Measurements from ENCODE around the gene GJB4.
"Not testable (repeated sequence)": the region's sequence is repeated elsewhere in the genome, so short reads cannot be mapped to it uniquely, and the experiment has no call there.

Gene GJB4

GRCh38 chr1:34746785-34747637, 12.5 kb upstream of the GJB4 start:
- FAIRE-seq, result no peak

GRCh38 chr1:34747638-34747941, 11.9 kb upstream of the GJB4 start:
- DNase-seq (ENCODE audit: low spot score), result no peak
- no peak for FAIRE-seq

More at GRCh38 chr1:34746785-34747637, 12.5 kb upstream of the GJB4 start:
- DNase-seq (ENCODE audit: low spot score), result no peak

- FAIRE-seq (no peak), DNase-seq (ENCODE audit: low spot score) (no peak)
These were observed 9.5 kb upstream of the GJB4 start for GRCh38 chr1:34749992-34750391.

GRCh38 chr1:34750610-34751009, 8.9 kb upstream of the GJB4 start:
- no peak for FAIRE-seq
- DNase-seq (ENCODE audit: low spot score), result no peak

GRCh38 chr1:34753163-34753562, 6.4 kb upstream of the GJB4 start:
- FAIRE-seq (no peak), DNase-seq (ENCODE audit: low spot score) (no peak)

- FAIRE-seq (no peak), DNase-seq (ENCODE audit: low spot score) (no peak)
These were observed 4.4 kb upstream of the GJB4 start, which contains the start of gene GJB5 for GRCh38 chr1:34754964-34755637. TSS of gene GJB5 (plus strand) at chr1:34755047. CDS start at chr1:34757331, 2,284 bp downstream.

- FAIRE-seq, result no peak
These were observed 3.6 kb upstream of the GJB4 start for GRCh38 chr1:34755961-34756360.

GRCh38 chr1:34757386-34757785, 2.2 kb upstream of the GJB4 start:
- FAIRE-seq, result no peak

More at GRCh38 chr1:34755961-34756360, 3.6 kb upstream of the GJB4 start:
- no peak for DNase-seq (ENCODE audit: low spot score)

GRCh38 chr1:34758751-34759150, 789 bp upstream of the GJB4 start:
- DNase-seq (ENCODE audit: low spot score), result peak; percentile 74
- FAIRE-seq, result peak; percentile 87

More at GRCh38 chr1:34757386-34757785, 2.2 kb upstream of the GJB4 start:
- no peak for DNase-seq (ENCODE audit: low spot score)

GRCh38 chr1:34761176-34761761, 1.7 kb downstream of the GJB4 start:
- DNase-seq (ENCODE audit: low spot score), result no peak
- FAIRE-seq, result no peak

- no peak for DNase-seq (ENCODE audit: low spot score)
- FAIRE-seq, result no peak
These were observed 2.3 kb downstream of the GJB4 start for GRCh38 chr1:34761776-34762307.

- FAIRE-seq, result no peak
These were observed 3.1 kb downstream of the GJB4 start for GRCh38 chr1:34762474-34763141.

GRCh38 chr1:34763142-34763781, 3.7 kb downstream of the GJB4 start:
- FAIRE-seq (peak; percentile 83), DNase-seq (ENCODE audit: low spot score) (peak; percentile 83)

More at GRCh38 chr1:34762474-34763141, 3.1 kb downstream of the GJB4 start:
- no peak for DNase-seq (ENCODE audit: low spot score)

- DNase-seq (ENCODE audit: low spot score), result no peak
- no peak for FAIRE-seq
These were observed 9.3 kb downstream of the GJB4 start for GRCh38 chr1:34768856-34769255.

- FAIRE-seq, result no peak
These were observed 11.5 kb downstream of the GJB4 start for GRCh38 chr1:34770891-34771504.

GRCh38 chr1:34771573-34772371, 12.2 kb downstream of the GJB4 start:
- FAIRE-seq (no peak), DNase-seq (ENCODE audit: low spot score) (no peak)

More at GRCh38 chr1:34770891-34771504, 11.5 kb downstream of the GJB4 start:
- DNase-seq (ENCODE audit: low spot score), result no peak

GRCh38 chr1:34773114-34773513, 13.6 kb downstream of the GJB4 start:
- FAIRE-seq; DNase-seq (ENCODE audit: low spot score): not testable (repeated sequence)

GRCh38 chr1:34774957-34775356, 15.4 kb downstream of the GJB4 start:
- FAIRE-seq (no peak), DNase-seq (ENCODE audit: low spot score) (no peak)

- FAIRE-seq (no peak), DNase-seq (ENCODE audit: low spot score) (no peak)
These were observed 17.4 kb downstream of the GJB4 start for GRCh38 chr1:34776911-34777310.
